GM20000 (cell line): Measurements from ENCODE around the gene VGF.
"Not testable (repeated sequence)": the region's sequence is repeated elsewhere in the genome, so short reads cannot be mapped to it uniquely, and the experiment has no call there.

Experiments used
- DNase-seq: peaks from one replicate; pipeline ENCODE4 v3.0.0; 2012; ENCODE audit warnings: low spot score
- CTCF ChIP-seq: IDR thresholded peaks from 2 replicates; pipeline ENCODE4 v1.5.1; 2012; ENCODE audit warnings: mild to moderate bottlenecking, control low read depth; ENCODE audit errors: extremely low read depth, missing control alignments

Gene VGF

GRCh38 chr7:101205901-101206664, 40.7 kb upstream of the VGF start:
- no peak for TF ChIP-seq CTCF
- DNase-seq: no peak

GRCh38 chr7:101203740-101204738, 38.7 kb upstream of the VGF start:
- not testable (repeated sequence) for DNase-seq

- DNase-seq: no peak
- TF ChIP-seq CTCF: no peak
These were observed 37.2 kb upstream of the VGF start for GRCh38 chr7:101202603-101202918.

GRCh38 chr7:101201695-101202602, 36.6 kb upstream of the VGF start:
- TF ChIP-seq CTCF: no peak
- DNase-seq: no peak

- DNase-seq: no peak
- TF ChIP-seq CTCF: no peak
These were observed 35.7 kb upstream of the VGF start, which contains the start of gene MOGAT3 for GRCh38 chr7:101200862-101201599. TSS of gene MOGAT3 (minus strand) at chr7:101201036. CDS start at chr7:101200854, 182 bp downstream.

- DNase-seq: no peak
- no peak for TF ChIP-seq CTCF
These were observed 35.1 kb upstream of the VGF start for GRCh38 chr7:101200504-101200861.

- not testable (repeated sequence) for DNase-seq
These were observed 34.2 kb upstream of the VGF start for GRCh38 chr7:101199522-101199921.
